22Rv1 (cell line): ENCODE data around the gene TRIO.

Source experiments
- H3K27ac ChIP-seq: fragments of 450-650 bp; 2 replicates; pipeline ENCODE4 v1.5.1; 2017
- ZFX ChIP-seq: fragments of 450-650 bp; IDR thresholded peaks from 2 replicates; pipeline ENCODE4 v1.6.1; 2017; ENCODE audit warnings: antibody characterized with exemption, borderline replicate concordance
- TF ChIP-seq, protein P1 (sequence below): fragments of 450-650 bp; IDR thresholded peaks from 2 replicates; pipeline ENCODE4 v1.5.1; 2017; ENCODE audit warnings: mild to moderate bottlenecking

The TRIO gene

DNA sequence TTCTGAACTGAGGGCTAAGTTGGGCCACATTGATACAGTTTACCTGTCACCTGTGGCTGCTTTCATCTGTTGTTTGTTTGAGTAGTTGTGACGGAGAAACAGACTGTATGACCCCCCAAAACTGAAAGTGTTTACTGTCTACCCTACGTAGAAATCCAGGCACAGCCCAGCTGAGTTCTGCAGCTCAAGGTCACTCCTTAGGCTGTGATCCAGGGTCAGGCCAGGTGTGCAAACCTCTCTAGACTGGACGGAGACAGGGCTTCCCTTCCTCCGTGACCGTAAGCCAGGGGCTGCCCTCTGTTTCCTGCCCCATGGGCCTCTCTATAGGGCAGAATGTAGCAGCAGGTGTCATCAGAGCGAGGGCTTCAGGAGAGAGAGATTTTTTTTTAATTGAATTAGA is 230.5 kb downstream of the TRIO start:
- no peak overlapping the region for H3K27ac ChIP-seq
- TF ChIP-seq, protein P1, sequence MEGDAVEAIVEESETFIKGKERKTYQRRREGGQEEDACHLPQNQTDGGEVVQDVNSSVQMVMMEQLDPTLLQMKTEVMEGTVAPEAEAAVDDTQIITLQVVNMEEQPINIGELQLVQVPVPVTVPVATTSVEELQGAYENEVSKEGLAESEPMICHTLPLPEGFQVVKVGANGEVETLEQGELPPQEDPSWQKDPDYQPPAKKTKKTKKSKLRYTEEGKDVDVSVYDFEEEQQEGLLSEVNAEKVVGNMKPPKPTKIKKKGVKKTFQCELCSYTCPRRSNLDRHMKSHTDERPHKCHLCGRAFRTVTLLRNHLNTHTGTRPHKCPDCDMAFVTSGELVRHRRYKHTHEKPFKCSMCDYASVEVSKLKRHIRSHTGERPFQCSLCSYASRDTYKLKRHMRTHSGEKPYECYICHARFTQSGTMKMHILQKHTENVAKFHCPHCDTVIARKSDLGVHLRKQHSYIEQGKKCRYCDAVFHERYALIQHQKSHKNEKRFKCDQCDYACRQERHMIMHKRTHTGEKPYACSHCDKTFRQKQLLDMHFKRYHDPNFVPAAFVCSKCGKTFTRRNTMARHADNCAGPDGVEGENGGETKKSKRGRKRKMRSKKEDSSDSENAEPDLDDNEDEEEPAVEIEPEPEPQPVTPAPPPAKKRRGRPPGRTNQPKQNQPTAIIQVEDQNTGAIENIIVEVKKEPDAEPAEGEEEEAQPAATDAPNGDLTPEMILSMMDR = no peak
- no peak for TF ChIP-seq ZFX

DNA sequence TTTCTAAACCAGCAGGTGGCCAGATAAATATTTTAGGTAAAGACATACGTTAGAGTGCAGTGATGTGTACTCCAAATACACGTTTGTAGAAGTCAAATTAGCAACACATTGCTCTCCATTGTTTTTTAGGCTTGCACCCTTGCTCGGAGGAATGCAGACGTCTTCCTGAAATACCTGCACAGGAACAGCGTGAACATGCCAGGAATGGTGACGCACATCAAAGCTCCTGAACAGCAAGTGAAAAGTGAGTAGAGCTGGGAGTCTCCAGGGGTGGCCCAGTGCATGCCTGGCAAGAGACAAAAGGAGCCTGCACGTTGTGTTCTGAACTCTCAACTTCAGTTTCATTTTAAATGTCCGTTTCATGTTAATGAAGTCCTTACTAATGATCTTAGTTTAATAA is 231.0 kb downstream of the TRIO start:
- H3K27ac ChIP-seq = no peak overlapping the region
- no peak for TF ChIP-seq ZFX
- TF ChIP-seq, protein P1 = no peak

DNA sequence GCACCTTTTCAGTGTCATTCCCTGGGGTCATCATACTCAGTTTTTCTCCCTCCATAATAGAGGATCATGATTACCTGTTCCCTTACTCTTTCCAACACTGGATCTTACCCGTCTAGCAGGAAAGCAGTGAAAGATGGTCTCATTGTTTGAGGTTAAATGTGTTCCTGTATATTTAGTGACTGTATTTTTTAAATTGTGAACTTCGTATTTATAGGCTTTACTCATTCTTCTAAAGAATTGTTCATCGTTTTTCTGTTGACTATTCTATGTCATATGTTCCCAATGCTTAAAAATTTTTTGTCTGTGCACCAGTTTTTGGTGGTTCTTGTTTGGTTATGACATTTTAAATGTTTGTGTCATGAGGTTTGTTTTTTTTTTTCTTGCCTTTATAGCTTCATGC is 233.6 kb downstream of the TRIO start:
- H3K27ac ChIP-seq = no peak overlapping the region
- TF ChIP-seq, protein P1 = no peak
- TF ChIP-seq ZFX = no peak

DNA sequence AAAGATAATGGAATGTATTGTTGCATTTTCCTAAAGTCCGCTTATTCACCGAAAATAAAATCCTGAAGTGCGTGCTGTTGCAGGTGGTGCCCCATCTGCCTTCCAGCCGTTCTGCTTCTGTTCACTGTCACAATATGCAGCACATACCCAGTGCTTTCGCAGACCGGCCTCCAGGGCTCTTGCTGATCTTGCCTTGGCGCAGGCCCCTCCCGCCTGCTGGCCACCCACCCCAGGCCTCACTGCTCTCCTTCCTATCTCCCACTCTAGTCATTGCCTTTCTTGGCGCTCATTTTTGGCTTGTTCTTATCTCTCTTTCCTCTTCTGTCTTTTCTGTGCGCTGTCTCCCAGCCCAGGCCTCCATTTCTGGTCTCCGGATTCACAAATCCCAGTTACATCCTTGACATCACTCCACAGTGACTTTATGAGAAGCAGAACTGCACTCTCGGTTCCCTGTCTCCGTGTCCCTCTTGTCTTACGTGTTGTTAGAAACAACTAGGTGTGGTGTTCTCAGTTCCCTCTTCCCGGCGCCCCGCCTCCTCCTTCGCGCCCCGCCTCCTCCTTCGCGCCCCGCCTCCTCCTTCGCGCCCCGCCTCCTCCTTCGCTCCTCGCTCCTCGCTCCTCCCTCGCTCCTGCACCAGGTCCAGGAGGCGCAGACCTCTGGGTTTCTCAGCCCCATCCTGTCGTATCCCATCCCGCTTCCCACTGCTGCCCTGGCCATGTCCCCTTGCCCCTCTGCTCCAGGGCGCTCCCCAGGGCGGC is 236.8 kb downstream of the TRIO start:
- TF ChIP-seq, protein P1 = no peak
- no peak overlapping the region for H3K27ac ChIP-seq

DNA sequence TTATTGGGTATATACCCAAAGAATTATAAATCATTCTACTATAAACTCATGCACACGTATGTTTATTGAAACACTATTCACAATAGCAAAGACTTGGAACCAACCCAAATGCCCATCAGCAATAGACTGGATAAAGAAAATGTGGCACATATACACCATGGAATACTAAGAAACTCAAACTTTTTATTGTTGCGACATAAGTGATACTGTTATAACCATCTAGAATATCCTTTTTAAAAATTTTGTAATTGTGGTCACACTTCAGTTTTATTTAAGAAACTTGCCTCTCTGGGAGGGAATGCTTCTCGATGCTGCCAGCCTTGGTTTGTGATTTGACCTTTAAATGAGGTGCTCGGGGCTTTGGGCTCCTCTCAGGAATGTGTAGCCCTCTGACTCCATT is 237.6 kb downstream of the TRIO start:
- TF ChIP-seq, protein P1 = no peak
- no peak for TF ChIP-seq ZFX
- H3K27ac ChIP-seq = no peak overlapping the region

DNA sequence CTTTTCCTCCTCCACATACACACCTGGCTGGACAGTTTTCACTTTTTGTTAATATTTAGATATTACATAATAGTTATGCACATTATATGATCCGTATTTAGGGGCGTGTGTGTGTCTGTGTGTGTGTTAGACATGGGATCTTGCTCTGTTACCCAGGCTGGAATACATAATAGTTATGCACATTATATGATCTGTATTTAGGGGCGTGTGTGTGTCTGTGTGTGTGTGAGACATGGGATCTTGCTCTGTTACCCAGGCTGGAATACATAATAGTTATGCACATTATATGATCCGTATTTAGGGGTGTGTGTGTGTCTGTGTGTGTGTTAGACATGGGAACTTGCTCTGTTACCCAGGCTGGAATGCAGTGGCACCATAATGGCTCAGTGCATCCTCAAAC is 239.5 kb downstream of the TRIO start:
- no peak for TF ChIP-seq ZFX
- TF ChIP-seq, protein P1 = no peak
- no peak overlapping the region for H3K27ac ChIP-seq

DNA sequence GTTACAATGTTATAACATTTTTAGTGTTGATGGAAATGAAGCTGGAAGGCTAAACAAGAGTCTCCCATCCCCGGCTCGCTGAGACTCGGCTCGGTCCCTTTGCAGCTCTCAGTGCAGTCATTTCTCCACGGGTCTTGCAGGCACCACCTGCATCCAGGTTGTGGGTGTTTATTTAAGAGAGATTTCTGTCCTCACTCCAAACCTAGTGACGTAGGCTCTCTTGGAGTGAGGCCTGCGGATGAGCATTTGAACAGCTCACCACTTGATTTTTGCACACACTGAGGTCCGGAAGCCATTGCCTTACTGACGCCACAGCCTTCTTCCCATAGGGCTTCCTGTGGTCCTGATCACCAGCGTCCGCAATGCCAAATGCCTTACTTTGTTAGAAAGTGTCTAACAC is 240.8 kb downstream of the TRIO start:
- TF ChIP-seq, protein P1 = no peak
- no peak for TF ChIP-seq ZFX
- H3K27ac ChIP-seq = no peak overlapping the region
